ENCODE measurements around the gene EXT2. TPM values are rescaled to one million over a fixed set of nuclear protein-coding genes. Genes with fewer than 3 reads are reported as not detected.

Gene EXT2
- total RNA-seq, 1 experiment from 2014 or later = 39.1 TPM

DNA sequence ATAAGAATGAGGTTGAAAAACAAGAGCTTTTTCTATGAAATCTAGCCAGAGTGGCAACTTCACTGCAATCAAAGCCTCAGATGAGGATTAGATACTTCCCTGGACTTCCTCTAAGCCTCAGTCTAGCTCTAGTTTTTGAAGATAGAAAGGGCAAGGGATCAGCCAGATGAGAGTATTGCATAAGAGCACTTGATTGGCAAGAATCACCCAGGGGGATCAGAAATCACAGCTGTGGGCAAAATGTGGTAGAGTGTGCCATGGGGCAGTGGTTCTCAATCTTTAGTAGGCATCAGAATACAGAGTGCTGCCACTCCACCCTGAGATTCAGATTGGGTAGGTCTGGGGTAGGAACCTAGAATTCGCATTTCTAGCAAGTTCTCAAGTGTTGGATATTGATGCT is 82.4 kb downstream of the EXT2 start:
- Mint-ChIP-seq H3K4me1 (peaks cover 18% of the 10 kb centered on the region), H3K9me3 (no peaks in the 10 kb centered on the region), H3K4me3 (no peak overlapping the region), H3K36me3 (peaks cover 3% of the 10 kb centered on the region; the same call in 1 of the 2 replicates), H3K27me3 (ENCODE audit: low read depth) (no peaks in the 10 kb centered on the region), H3K27ac (peak overlapping the region; percentile 16; the same call in 1 of the 2 replicates)
- ChIA-PET POLR2A (no interaction called here), CTCF (interaction anchor here (1.0 to 2.7 kb wide), 5 partner anchors 13 to 83 kb away, joined by 3 to 10 read pairs (median 6); partner anchors contain the start of gene EXT2)
- TF ChIP-seq TP53 (CRISPR knock-in tag; IDR thresholded peaks at IDR 0.05) (no peak), SP1 (CRISPR knock-in tag; conservative IDR thresholded peaks at IDR 0.05) (no peak), ESRRA (CRISPR knock-in tag; IDR thresholded peaks at IDR 0.05; ENCODE audit: borderline replicate concordance) (no peak), NFYB (CRISPR knock-in tag; conservative IDR thresholded peaks at IDR 0.05; ENCODE audit: low read depth) (no peak), GABPB1 (CRISPR knock-in tag; IDR thresholded peaks at IDR 0.05) (no peak), ZNF671 (CRISPR knock-in tag; IDR thresholded peaks at IDR 0.05) (no peak), IRF2 (CRISPR knock-in tag; IDR thresholded peaks at IDR 0.05; ENCODE audit: borderline replicate concordance, low read depth) (no peak), GTF2I (CRISPR knock-in tag; conservative IDR thresholded peaks at IDR 0.05) (no peak), GRHL2 (CRISPR knock-in tag; IDR thresholded peaks at IDR 0.05; ENCODE audit: insufficient replicate concordance, severe bottlenecking) (no peak), CREM (CRISPR knock-in tag; IDR thresholded peaks at IDR 0.05) (no peak), JAZF1 (CRISPR knock-in tag; IDR thresholded peaks at IDR 0.05) (no peak), ZNF232 (CRISPR knock-in tag; IDR thresholded peaks at IDR 0.05) (no peak), ZNF263 (CRISPR knock-in tag; IDR thresholded peaks at IDR 0.05; ENCODE audit: low read depth) (no peak)
- TF ChIP-seq, protein P1, sequence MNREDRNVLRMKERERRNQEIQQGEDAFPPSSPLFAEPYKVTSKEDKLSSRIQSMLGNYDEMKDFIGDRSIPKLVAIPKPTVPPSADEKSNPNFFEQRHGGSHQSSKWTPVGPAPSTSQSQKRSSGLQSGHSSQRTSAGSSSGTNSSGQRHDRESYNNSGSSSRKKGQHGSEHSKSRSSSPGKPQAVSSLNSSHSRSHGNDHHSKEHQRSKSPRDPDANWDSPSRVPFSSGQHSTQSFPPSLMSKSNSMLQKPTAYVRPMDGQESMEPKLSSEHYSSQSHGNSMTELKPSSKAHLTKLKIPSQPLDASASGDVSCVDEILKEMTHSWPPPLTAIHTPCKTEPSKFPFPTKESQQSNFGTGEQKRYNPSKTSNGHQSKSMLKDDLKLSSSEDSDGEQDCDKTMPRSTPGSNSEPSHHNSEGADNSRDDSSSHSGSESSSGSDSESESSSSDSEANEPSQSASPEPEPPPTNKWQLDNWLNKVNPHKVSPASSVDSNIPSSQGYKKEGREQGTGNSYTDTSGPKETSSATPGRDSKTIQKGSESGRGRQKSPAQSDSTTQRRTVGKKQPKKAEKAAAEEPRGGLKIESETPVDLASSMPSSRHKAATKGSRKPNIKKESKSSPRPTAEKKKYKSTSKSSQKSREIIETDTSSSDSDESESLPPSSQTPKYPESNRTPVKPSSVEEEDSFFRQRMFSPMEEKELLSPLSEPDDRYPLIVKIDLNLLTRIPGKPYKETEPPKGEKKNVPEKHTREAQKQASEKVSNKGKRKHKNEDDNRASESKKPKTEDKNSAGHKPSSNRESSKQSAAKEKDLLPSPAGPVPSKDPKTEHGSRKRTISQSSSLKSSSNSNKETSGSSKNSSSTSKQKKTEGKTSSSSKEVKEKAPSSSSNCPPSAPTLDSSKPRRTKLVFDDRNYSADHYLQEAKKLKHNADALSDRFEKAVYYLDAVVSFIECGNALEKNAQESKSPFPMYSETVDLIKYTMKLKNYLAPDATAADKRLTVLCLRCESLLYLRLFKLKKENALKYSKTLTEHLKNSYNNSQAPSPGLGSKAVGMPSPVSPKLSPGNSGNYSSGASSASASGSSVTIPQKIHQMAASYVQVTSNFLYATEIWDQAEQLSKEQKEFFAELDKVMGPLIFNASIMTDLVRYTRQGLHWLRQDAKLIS (CRISPR knock-in tag; IDR thresholded peaks at IDR 0.05; ENCODE audit: borderline replicate concordance) = no peak
- TF ChIP-seq, protein P2, sequence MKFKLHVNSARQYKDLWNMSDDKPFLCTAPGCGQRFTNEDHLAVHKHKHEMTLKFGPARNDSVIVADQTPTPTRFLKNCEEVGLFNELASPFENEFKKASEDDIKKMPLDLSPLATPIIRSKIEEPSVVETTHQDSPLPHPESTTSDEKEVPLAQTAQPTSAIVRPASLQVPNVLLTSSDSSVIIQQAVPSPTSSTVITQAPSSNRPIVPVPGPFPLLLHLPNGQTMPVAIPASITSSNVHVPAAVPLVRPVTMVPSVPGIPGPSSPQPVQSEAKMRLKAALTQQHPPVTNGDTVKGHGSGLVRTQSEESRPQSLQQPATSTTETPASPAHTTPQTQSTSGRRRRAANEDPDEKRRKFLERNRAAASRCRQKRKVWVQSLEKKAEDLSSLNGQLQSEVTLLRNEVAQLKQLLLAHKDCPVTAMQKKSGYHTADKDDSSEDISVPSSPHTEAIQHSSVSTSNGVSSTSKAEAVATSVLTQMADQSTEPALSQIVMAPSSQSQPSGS (CRISPR knock-in tag; IDR thresholded peaks at IDR 0.05; ENCODE audit: borderline replicate concordance, low read depth) = no peak
- TF ChIP-seq, protein P3, sequence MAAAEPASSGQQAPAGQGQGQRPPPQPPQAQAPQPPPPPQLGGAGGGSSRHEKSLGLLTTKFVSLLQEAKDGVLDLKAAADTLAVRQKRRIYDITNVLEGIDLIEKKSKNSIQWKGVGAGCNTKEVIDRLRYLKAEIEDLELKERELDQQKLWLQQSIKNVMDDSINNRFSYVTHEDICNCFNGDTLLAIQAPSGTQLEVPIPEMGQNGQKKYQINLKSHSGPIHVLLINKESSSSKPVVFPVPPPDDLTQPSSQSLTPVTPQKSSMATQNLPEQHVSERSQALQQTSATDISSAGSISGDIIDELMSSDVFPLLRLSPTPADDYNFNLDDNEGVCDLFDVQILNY (CRISPR knock-in tag; IDR thresholded peaks at IDR 0.05) = no peak
- TF ChIP-seq, protein P4, sequence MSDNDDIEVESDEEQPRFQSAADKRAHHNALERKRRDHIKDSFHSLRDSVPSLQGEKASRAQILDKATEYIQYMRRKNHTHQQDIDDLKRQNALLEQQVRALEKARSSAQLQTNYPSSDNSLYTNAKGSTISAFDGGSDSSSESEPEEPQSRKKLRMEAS (CRISPR knock-in tag; IDR thresholded peaks at IDR 0.05) = no peak
- TF ChIP-seq, protein P5, sequence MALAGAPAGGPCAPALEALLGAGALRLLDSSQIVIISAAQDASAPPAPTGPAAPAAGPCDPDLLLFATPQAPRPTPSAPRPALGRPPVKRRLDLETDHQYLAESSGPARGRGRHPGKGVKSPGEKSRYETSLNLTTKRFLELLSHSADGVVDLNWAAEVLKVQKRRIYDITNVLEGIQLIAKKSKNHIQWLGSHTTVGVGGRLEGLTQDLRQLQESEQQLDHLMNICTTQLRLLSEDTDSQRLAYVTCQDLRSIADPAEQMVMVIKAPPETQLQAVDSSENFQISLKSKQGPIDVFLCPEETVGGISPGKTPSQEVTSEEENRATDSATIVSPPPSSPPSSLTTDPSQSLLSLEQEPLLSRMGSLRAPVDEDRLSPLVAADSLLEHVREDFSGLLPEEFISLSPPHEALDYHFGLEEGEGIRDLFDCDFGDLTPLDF (CRISPR knock-in tag; IDR thresholded peaks at IDR 0.05) = no peak
- TF ChIP-seq, protein P6, sequence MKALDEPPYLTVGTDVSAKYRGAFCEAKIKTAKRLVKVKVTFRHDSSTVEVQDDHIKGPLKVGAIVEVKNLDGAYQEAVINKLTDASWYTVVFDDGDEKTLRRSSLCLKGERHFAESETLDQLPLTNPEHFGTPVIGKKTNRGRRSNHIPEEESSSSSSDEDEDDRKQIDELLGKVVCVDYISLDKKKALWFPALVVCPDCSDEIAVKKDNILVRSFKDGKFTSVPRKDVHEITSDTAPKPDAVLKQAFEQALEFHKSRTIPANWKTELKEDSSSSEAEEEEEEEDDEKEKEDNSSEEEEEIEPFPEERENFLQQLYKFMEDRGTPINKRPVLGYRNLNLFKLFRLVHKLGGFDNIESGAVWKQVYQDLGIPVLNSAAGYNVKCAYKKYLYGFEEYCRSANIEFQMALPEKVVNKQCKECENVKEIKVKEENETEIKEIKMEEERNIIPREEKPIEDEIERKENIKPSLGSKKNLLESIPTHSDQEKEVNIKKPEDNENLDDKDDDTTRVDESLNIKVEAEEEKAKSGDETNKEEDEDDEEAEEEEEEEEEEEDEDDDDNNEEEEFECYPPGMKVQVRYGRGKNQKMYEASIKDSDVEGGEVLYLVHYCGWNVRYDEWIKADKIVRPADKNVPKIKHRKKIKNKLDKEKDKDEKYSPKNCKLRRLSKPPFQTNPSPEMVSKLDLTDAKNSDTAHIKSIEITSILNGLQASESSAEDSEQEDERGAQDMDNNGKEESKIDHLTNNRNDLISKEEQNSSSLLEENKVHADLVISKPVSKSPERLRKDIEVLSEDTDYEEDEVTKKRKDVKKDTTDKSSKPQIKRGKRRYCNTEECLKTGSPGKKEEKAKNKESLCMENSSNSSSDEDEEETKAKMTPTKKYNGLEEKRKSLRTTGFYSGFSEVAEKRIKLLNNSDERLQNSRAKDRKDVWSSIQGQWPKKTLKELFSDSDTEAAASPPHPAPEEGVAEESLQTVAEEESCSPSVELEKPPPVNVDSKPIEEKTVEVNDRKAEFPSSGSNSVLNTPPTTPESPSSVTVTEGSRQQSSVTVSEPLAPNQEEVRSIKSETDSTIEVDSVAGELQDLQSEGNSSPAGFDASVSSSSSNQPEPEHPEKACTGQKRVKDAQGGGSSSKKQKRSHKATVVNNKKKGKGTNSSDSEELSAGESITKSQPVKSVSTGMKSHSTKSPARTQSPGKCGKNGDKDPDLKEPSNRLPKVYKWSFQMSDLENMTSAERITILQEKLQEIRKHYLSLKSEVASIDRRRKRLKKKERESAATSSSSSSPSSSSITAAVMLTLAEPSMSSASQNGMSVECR (CRISPR knock-in tag; IDR thresholded peaks at IDR 0.05; ENCODE audit: borderline replicate concordance) = no peak
- TF ChIP-seq, protein P7, sequence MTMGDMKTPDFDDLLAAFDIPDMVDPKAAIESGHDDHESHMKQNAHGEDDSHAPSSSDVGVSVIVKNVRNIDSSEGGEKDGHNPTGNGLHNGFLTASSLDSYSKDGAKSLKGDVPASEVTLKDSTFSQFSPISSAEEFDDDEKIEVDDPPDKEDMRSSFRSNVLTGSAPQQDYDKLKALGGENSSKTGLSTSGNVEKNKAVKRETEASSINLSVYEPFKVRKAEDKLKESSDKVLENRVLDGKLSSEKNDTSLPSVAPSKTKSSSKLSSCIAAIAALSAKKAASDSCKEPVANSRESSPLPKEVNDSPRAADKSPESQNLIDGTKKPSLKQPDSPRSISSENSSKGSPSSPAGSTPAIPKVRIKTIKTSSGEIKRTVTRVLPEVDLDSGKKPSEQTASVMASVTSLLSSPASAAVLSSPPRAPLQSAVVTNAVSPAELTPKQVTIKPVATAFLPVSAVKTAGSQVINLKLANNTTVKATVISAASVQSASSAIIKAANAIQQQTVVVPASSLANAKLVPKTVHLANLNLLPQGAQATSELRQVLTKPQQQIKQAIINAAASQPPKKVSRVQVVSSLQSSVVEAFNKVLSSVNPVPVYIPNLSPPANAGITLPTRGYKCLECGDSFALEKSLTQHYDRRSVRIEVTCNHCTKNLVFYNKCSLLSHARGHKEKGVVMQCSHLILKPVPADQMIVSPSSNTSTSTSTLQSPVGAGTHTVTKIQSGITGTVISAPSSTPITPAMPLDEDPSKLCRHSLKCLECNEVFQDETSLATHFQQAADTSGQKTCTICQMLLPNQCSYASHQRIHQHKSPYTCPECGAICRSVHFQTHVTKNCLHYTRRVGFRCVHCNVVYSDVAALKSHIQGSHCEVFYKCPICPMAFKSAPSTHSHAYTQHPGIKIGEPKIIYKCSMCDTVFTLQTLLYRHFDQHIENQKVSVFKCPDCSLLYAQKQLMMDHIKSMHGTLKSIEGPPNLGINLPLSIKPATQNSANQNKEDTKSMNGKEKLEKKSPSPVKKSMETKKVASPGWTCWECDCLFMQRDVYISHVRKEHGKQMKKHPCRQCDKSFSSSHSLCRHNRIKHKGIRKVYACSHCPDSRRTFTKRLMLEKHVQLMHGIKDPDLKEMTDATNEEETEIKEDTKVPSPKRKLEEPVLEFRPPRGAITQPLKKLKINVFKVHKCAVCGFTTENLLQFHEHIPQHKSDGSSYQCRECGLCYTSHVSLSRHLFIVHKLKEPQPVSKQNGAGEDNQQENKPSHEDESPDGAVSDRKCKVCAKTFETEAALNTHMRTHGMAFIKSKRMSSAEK (CRISPR knock-in tag; IDR thresholded peaks at IDR 0.05; ENCODE audit: borderline replicate concordance) = no peak
- DNase-seq (ENCODE audit: low spot score) (no peak), ATAC-seq (no peak)

Measured in WTC11 (cell line).